HepG2 (cell line): ENCODE results near the gene FGF18. TPM values are rescaled to one million over a fixed set of nuclear protein-coding genes. Genes with fewer than 3 reads are reported as not detected.

Experiments
- ATAC-seq: fragments of 200-7000 bp; cut with Tn5 transposase; 3 replicates; pipeline ENCODE4 v1.9.1; 2020; ENCODE audit warnings: mild to moderate bottlenecking, moderate library complexity
- BruUV-seq: library from RNA; stranded (reverse); fragments of 400-500 nt; replicated peaks from 2 replicates; lab custom pipeline; 2021; lab: Mats Ljungman, UMichigan
- CTCF ChIA-PET: fragments of 300-600 bp; formaldehyde crosslinking; extraction: SDS; loops from one replicate; lab custom pipeline; 2021; ENCODE audit warnings: low total read pairs, inconsistent platforms, low intra/inter-chr PET ratio; lab: Yijun Ruan, JAX
- POLR2A ChIA-PET: fragments of 350-600 bp; sonication (Branson Sonifier 250); formaldehyde crosslinking; loops from one replicate; lab custom pipeline; 2020; ENCODE audit warnings: antibody characterized with exemption, inconsistent platforms; lab: Yijun Ruan, JAX
- DNase-seq: peaks from one replicate; pipeline ENCODE4 v3.0.0-alpha.2; 2015; ENCODE audit warnings: low spot score
- FAIRE-seq: peaks from 3 replicates; lab custom pipeline; 2011; peaks lifted over from hg19 to GRCh38; lab: Jason Lieb, UNC
- H2AFZ ChIP-seq: one replicate; pipeline ENCODE4 v1.6.1; 2011; ENCODE audit warnings: low read length, inconsistent platforms
- H3K27ac ChIP-seq: fragments of 300-600 bp; 3 replicates; pipeline ENCODE4 v1.8.0; 2011; ENCODE audit warnings: mixed run types, mild to moderate bottlenecking, mixed read lengths, low read length, inconsistent platforms; ENCODE audit not compliant: insufficient read depth; ENCODE audit errors: extremely low read length
- H3K27me3 ChIP-seq, 2 experiments: fragments of 200-600 bp in 1 of 2; 2 replicates in 1 of 2; 3 replicates in 1 of 2; pipeline versions ENCODE4 v1.6.0 to v1.8.0; 2011; ENCODE audit warnings: low read length in 2 of 2, mild to moderate bottlenecking in 2 of 2, moderate library complexity in 2 of 2, inconsistent platforms in 1 of 2; ENCODE audit not compliant: insufficient read depth in 2 of 2, control insufficient read depth in 1 of 2
- H3K36me3 ChIP-seq, 2 experiments: fragments of 200-600 bp in 1 of 2; replicated peaks in 1 of 2; 2 replicates in 1 of 2; 3 replicates in 1 of 2; pipeline versions ENCODE4 v1.5.1 to v1.8.0; 2011; ENCODE audit warnings: low read length in 2 of 2, inconsistent platforms in 1 of 2; ENCODE audit not compliant: insufficient read depth in 2 of 2, control insufficient read depth in 1 of 2
- H3K4me1 ChIP-seq: 2 replicates; pipeline ENCODE4 v1.5.1; 2012; ENCODE audit warnings: low read length, inconsistent platforms; ENCODE audit not compliant: insufficient read depth
- H3K4me2 ChIP-seq: 2 replicates; pipeline ENCODE4 v1.6.0; 2011; ENCODE audit warnings: low read depth, low read length, inconsistent platforms
- H3K4me3 ChIP-seq, 3 experiments: fragments of 200-600 bp in 1 of 3; sonication (generic), shearing (Covaris generic) in 1 of 3; replicated peaks in 1 of 3; 2 replicates each; pipeline ENCODE4 v1.5.1; 2011 to 2016; ENCODE audit warnings: low read length in 3 of 3, inconsistent platforms in 2 of 3, low read depth in 2 of 3, mild to moderate bottlenecking in 2 of 3, control low read depth in 1 of 3, mixed read lengths in 1 of 3; ENCODE audit not compliant: insufficient read depth in 1 of 3
- H3K79me2 ChIP-seq: one replicate; pipeline ENCODE4 v1.6.1; 2011; ENCODE audit warnings: low read length, inconsistent platforms; ENCODE audit not compliant: insufficient read depth
- H3K9ac ChIP-seq: 2 replicates; pipeline ENCODE4 v1.6.0; 2011; ENCODE audit warnings: mild to moderate bottlenecking, low read depth, low read length, inconsistent platforms; ENCODE audit not compliant: insufficient read depth
- H3K9me3 ChIP-seq: 2 replicates; pipeline ENCODE4 v1.5.1; 2012; ENCODE audit warnings: mild to moderate bottlenecking, low read length
- H4K20me1 ChIP-seq: 2 replicates; pipeline ENCODE4 v1.6.0; 2011; ENCODE audit warnings: inconsistent platforms, mild to moderate bottlenecking, low read length, moderate library complexity; ENCODE audit not compliant: insufficient read depth
- ATRX ChIP-seq: sonication (generic); formaldehyde crosslinking; IDR thresholded peaks from 2 replicates; pipeline ENCODE4 v1.4.0; 2020; ENCODE audit warnings: missing genetic modification reagents, borderline replicate concordance
- EED ChIP-seq: sonication (generic); formaldehyde crosslinking; IDR thresholded peaks from 2 replicates; pipeline ENCODE4 v1.5.0; 2020; ENCODE audit warnings: mild to moderate bottlenecking, missing genetic modification reagents
- FOXK2 ChIP-seq: fragments of 450-650 bp; IDR thresholded peaks from 2 replicates; pipeline ENCODE4 v1.6.1; 2016
- HMG20B ChIP-seq: conservative IDR thresholded peaks from 2 replicates; pipeline ENCODE4 v1.6.1; 2016; ENCODE audit warnings: missing genetic modification reagents, missing compliant biosample characterization
- ISX ChIP-seq: sonication (generic); formaldehyde crosslinking; conservative IDR thresholded peaks from 2 replicates; pipeline ENCODE4 v1.5.0; 2020; ENCODE audit warnings: missing genetic modification reagents
- KAT8 ChIP-seq: IDR thresholded peaks from 2 replicates; pipeline ENCODE4 v1.6.1; 2016; ENCODE audit warnings: missing genetic modification reagents, missing compliant biosample characterization
- NR2F6 ChIP-seq, 2 experiments: IDR thresholded peaks; 2 replicates each; pipeline ENCODE4 v1.6.1; 2016; ENCODE audit warnings: antibody characterized with exemption in 1 of 2, mild to moderate bottlenecking in 1 of 2
- RCOR2 ChIP-seq: IDR thresholded peaks from 2 replicates; pipeline ENCODE4 v1.6.1; 2016; ENCODE audit warnings: missing biosample characterization, missing genetic modification reagents
- REPIN1 ChIP-seq: sonication (generic); formaldehyde crosslinking; IDR thresholded peaks from 2 replicates; pipeline ENCODE4 v1.8.0; 2022; ENCODE audit warnings: missing genetic modification reagents, low read depth, mild to moderate bottlenecking, borderline replicate concordance
- RFX3 ChIP-seq: IDR thresholded peaks from 2 replicates; pipeline ENCODE4 v1.6.1; 2016; ENCODE audit warnings: missing biosample characterization, missing genetic modification reagents
- SIX1 ChIP-seq: sonication (generic); formaldehyde crosslinking; IDR thresholded peaks from 2 replicates; pipeline ENCODE4 v1.4.0; 2020; ENCODE audit warnings: missing genetic modification reagents, borderline replicate concordance
- ZNF460 ChIP-seq: sonication (generic); formaldehyde crosslinking; IDR thresholded peaks from 2 replicates; pipeline ENCODE4 v1.5.1; 2020; ENCODE audit warnings: missing genetic modification reagents, mild to moderate bottlenecking, borderline replicate concordance
- ZNF549 ChIP-seq: sonication (generic); formaldehyde crosslinking; IDR thresholded peaks from 2 replicates; pipeline ENCODE4 v1.5.0; 2020; ENCODE audit warnings: missing genetic modification reagents
- ZNF567 ChIP-seq: sonication (generic); formaldehyde crosslinking; IDR thresholded peaks from 2 replicates; pipeline ENCODE4 v1.8.1; 2023; ENCODE audit warnings: mild to moderate bottlenecking, missing genetic modification reagents, borderline replicate concordance
- ZNF652 ChIP-seq: IDR thresholded peaks from 2 replicates; pipeline ENCODE4 v1.6.1; 2016; ENCODE audit warnings: low read depth, borderline replicate concordance
- ZSCAN12 ChIP-seq: sonication (generic); formaldehyde crosslinking; IDR thresholded peaks from 2 replicates; pipeline ENCODE4 v1.9.0; 2021; ENCODE audit warnings: mild to moderate bottlenecking, missing genetic modification reagents
- WGBS: methylation state at CpG from one replicate; pipeline ENCODE4 v1.1.6; 2017; ENCODE audit warnings: low lambda C conversion rate; 5-methylcytosine and 5-hydroxymethylcytosine counted together
- in situ Hi-C: cut with HindIII; loops from 2 replicates; pipeline ENCODE4 v1.10.0; 2017; ENCODE audit warnings: low pct_unique_long_range_greater_than_20kb; ENCODE audit not compliant: extremely low pct_ligation_motif_present
- intact Hi-C: fragments of 100-400 bp; cut with micrococcal nuclease; formaldehyde crosslinking; loops from one replicate; pipeline ENCODE4 v1.10.0; 2022; ENCODE audit not compliant: unreplicated experiment
- polyA plus RNA-seq, 8 experiments: library from polyadenylated mRNA; depleted of rRNA in 3 of 8; stranded (reverse) in 7 of 8; unstranded in 1 of 8; fragments of >200 nt; fragmentation: Illumina TruSeq in 4 of 8; extraction: Trizol in 4 of 8; gene quantifications; 2 replicates each; pipeline versions ENCODE4 v1.2.1 to v1.2.3, GENCODE V29; 2011 to 2016; ENCODE audit warnings: low read depth in 4 of 8, missing spikeins in 1 of 8, mixed read lengths in 1 of 8; ENCODE audit not compliant: insufficient read depth in 1 of 8
- total RNA-seq, 5 experiments: library from RNA; depleted of rRNA; stranded (reverse); fragments of >200 nt; fragmentation: Illumina TruSeq; extraction: Trizol; gene quantifications; 2 replicates each; pipeline ENCODE4 v1.2.3, GENCODE V29; 2016; ENCODE audit warnings: low read depth in 1 of 5
- TF ChIP-seq, protein P1 (sequence below): sonication (generic); formaldehyde crosslinking; IDR thresholded peaks from 2 replicates; pipeline ENCODE4 v1.5.1; 2020; ENCODE audit warnings: missing genetic modification reagents, mild to moderate bottlenecking, borderline replicate concordance
- TF ChIP-seq, protein P2 (sequence below): sonication (generic); formaldehyde crosslinking; IDR thresholded peaks from 2 replicates; pipeline ENCODE4 v1.4.0; 2020; ENCODE audit warnings: missing genetic modification reagents
- TF ChIP-seq, protein P3 (sequence below): sonication (generic); formaldehyde crosslinking; IDR thresholded peaks from 2 replicates; pipeline ENCODE4 v1.4.0; 2020; ENCODE audit warnings: missing genetic modification reagents

FGF18 gene
- total and polyA plus RNA-seq, 2 of the 13 experiments (the other 11 are each of a cell fraction or from before 2014, with no cell fraction given): not detected

DNA sequence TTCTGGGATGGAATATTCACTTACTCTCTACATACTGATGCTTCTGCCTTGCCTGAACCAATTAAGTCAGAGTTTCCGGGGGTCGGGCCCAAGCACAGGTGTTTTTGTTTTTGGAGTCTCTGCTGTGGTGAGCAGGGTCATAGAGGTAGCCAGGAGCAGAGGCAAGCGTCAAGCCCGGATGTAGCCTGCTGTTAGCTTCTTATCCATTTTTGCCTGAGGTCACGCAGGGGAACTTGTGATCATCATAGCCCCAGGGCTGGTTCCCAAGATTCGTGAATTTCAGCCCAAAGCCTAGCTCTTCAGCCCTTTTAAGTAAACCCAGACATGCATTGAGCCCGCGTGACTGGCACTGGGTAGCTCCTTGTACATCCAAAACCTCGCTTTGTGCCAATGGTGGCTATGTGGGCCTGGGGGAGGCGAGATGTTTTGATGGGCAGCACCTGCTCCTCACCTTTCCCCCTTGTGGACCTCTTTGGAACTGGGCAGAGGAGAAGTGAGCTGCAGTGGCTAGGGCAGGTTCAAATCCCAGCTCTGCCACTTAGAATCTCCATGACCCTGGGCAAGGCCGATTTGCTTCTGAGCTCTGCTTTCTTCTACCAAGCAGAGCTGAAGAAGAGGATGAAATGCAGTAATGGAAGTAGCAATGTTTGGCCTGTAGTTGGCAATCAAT, 33.7 kb downstream of the FGF18 start:
- in situ Hi-C loops (no loop called here), intact Hi-C loops (no loop called here)
- ATAC-seq (no peak), DNase-seq (no peak), FAIRE-seq (no peak)
- H3K4me2 ChIP-seq: no peak overlapping the region
- H2AFZ ChIP-seq: no peak overlapping the region
- H4K20me1 ChIP-seq: no peaks in the 10 kb centered on the region
- H3K9ac ChIP-seq: no peak overlapping the region
- H3K79me2 ChIP-seq: no peaks in the 10 kb centered on the region
- no peaks in the 10 kb centered on the region for H3K36me3 ChIP-seq
- H3K9me3 ChIP-seq: no peaks in the 10 kb centered on the region
- H3K4me1 ChIP-seq: no peaks in the 10 kb centered on the region
- H3K27ac ChIP-seq: no peak overlapping the region
- ChIA-PET POLR2A (no interaction called here), CTCF (no interaction called here)
- no peak overlapping the region for H3K4me3 ChIP-seq
- peaks cover 3 to 9% of the 10 kb centered on the region in 2 experiments; a peak in 3 of 5 replicates for H3K27me3 ChIP-seq
- TF ChIP-seq, protein P1, sequence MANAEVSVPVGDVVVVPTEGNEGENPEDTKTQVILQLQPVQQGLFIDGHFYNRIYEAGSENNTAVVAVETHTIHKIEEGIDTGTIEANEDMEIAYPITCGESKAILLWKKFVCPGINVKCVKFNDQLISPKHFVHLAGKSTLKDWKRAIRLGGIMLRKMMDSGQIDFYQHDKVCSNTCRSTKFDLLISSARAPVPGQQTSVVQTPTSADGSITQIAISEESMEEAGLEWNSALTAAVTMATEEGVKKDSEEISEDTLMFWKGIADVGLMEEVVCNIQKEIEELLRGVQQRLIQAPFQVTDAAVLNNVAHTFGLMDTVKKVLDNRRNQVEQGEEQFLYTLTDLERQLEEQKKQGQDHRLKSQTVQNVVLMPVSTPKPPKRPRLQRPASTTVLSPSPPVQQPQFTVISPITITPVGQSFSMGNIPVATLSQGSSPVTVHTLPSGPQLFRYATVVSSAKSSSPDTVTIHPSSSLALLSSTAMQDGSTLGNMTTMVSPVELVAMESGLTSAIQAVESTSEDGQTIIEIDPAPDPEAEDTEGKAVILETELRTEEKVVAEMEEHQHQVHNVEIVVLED: no peak
- TF ChIP-seq NR2F6 (IDR thresholded peaks at IDR 0.05) (no peak), NR2F6 (CRISPR knock-in tag; IDR thresholded peaks at IDR 0.05) (no peak), ISX (CRISPR knock-in tag) (no peak), RFX3 (CRISPR knock-in tag) (no peak), HMG20B (no peak), REPIN1 (CRISPR knock-in tag) (no peak), ZNF652 (CRISPR knock-in tag) (no peak), RCOR2 (CRISPR knock-in tag) (no peak), ATRX (no peak), ZNF567 (no peak), ZNF460 (CRISPR knock-in tag) (no peak), SIX1 (no peak), ZSCAN12 (CRISPR knock-in tag) (no peak), FOXK2 (no peak), EED (CRISPR knock-in tag) (no peak), KAT8 (CRISPR knock-in tag) (no peak), ZNF549 (no peak)
- TF ChIP-seq, protein P2, sequence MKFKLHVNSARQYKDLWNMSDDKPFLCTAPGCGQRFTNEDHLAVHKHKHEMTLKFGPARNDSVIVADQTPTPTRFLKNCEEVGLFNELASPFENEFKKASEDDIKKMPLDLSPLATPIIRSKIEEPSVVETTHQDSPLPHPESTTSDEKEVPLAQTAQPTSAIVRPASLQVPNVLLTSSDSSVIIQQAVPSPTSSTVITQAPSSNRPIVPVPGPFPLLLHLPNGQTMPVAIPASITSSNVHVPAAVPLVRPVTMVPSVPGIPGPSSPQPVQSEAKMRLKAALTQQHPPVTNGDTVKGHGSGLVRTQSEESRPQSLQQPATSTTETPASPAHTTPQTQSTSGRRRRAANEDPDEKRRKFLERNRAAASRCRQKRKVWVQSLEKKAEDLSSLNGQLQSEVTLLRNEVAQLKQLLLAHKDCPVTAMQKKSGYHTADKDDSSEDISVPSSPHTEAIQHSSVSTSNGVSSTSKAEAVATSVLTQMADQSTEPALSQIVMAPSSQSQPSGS: no peak
- TF ChIP-seq, protein P3, sequence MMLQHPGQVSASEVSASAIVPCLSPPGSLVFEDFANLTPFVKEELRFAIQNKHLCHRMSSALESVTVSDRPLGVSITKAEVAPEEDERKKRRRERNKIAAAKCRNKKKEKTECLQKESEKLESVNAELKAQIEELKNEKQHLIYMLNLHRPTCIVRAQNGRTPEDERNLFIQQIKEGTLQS (CRISPR knock-in tag): no peak
- BruUV-seq: no TSS peak
- WGBS: 51% methylated on average over 9 of the region's 11 CpGs
